ENCODE data around the gene GOLGA8R.
"Not testable (repeated sequence)": the region's sequence is repeated elsewhere in the genome, so short reads cannot be mapped to it uniquely, and the experiment has no call there.

GOLGA8R gene, protein sequence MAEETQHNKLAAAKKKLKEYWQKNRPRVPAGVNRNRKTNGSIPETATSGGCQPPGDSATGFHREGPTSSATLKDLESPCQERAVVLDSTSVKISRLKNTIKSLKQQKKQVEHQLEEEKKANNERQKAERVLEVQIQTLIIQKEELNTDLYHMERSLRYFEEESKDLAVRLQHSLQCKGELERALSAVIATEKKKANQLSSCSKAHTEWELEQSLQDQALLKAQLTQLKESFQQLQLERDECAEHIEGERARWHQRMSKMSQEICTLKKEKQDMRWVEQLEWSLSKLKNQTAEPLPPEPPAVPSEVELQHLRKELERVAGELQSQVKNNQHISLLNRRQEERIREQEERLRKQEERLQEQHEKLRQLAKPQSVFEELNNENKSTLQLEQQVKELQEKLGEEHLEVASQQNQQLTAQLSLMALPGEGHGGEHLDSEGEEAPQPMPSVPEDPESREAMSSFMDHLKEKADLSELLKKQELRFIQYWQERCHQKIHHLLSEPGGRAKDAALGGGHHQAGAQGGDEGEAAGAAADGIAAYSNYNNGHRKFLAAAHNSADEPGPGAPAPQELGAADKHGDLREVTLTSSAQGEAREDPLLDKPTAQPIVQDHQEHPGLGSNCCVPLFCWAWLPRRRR

DNA sequence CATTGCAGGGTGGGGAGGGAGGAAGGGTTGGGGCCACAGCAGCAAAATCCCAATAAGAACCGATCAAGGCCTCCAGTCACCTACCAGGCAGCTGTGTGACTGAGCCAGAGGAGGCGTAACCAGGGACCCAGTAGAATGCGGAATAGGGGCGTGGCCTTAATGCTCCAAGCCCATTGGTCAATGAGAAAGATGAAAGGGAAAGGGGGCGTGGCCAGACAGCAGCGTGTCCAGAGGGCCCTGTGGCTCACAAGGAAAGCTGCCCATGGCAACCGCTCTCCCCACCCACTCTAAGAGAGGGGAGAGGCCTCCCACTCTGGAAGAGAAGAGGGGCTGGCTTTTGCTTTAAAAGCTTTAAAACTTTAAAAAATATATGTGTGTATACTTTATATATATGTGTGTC lies at the start of gene GOLGA8R:
Gene GOLGA8R, minus strand, starts transcription at position 101 of the 400 bp plus-strand sequence. Its CDS starts 98 bp downstream, at position 3.
- not testable (repeated sequence) for DNase-seq

DNA sequence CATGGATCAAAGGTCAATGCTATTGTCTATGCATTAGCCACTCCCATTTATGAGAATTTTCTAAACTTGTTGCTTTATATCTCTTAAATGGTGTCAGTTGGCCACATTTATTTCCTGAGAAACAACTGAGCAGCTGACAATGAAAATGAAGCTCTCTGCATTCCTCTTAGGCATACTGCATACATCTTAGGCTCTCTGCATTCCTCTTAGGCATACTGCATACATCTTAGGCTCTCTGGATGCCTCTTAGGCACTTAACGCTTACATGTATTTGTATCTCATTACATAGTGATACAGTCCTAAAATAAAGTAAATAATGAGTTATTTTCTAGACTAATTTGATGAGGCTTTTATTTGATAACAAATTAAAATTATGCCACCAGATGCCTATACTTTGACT lies 49.8 kb upstream of the GOLGA8R start:
- DNase-seq = not testable (repeated sequence)

DNA sequence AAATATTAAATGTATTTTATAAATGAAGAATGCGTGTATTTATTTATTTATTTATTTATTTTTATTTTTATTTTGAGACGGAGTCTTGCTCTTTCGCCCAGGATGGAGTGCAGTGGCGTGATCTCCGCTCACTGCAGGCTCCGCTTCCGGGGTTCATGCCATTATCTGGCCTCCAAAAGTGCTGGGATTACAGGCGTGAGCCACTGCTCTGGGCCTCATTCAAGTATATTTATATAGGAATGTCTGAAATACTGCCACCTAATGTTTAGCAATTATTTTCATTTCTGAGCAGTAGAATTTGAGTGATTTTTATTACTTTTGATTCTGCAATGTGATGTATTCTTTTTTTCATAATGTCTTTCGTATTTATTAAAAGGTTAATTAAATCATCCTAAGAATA lies 48.1 kb upstream of the GOLGA8R start:
- not testable (repeated sequence) for DNase-seq

DNA sequence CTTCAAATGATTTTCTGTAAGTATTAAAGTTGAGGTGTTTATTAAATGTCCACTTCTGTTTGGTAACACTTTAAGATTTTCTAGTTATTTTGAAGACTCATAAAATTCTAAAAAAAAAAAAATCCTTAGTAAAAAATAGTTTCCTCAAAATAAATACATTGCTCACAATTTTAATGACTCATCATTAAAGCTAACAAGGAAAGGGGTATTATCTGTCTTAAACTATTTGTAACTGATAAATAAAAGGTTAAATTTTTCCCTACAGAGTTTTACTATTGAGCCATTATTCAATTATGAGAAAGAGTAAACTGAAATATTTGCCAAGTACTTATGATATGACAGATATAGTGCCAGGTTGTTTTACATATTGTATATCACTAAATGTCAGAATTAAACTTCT lies 38.6 kb upstream of the GOLGA8R start:
- not testable (repeated sequence) for DNase-seq

DNA sequence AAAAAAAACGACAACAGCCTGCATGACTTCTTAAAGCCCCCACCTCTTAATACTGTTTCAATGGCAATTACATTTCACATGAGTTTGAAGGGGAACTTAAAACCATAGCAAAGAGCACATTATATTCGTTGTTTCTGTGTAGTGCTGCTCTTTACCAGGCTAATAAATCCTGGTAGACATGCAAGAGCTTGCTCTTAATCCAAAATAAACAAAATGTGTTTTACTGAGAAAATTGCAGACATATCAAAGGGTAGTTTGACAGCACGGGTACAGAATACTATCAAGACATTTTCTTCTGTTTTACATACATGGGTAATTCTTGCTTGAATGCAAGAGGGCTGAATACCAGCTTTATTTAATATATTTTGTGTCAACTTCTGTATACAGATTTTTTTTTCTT lies 24.3 kb upstream of the GOLGA8R start:
- not testable (repeated sequence) for DNase-seq

DNA sequence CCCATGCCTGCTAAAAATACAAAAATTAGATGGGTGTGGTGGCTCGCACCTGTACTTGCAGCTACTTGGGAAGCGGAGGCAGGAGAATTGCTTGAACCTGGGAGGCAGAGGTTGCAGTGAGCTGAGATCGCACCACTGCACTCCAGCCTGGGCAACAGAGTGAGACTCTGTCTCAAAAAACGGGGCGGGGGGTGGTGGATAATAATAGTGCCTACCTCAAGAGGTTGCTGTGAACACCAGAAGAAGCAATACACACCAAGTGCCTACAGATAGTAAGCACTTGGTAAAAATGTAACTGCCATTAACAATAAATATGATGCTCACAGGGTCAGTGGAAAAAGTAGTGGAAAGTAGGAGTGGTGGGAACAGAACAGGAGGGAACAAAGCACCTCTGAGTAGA lies 21.8 kb upstream of the GOLGA8R start:
- DNase-seq = not testable (repeated sequence)

DNA sequence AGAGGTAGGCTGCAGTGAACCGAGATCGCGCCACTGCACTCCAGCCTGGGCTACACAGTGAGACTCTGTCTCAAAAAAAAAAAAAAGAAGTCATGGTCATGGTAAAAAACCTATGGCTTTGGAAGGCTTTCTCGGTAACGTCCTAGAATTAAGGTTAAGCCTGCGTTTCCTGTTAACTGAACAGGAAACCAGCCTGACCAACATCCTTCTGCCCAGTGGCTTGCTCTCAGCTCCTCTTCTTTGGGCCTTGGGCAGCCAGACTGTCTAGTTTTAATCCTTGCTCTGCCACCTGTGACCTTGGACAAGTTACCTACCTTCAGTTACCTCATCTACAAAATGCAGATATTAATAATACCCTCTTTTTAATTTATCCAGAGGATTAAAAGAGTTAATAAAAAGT lies 6.7 kb upstream of the GOLGA8R start:
- not testable (repeated sequence) for DNase-seq

DNA sequence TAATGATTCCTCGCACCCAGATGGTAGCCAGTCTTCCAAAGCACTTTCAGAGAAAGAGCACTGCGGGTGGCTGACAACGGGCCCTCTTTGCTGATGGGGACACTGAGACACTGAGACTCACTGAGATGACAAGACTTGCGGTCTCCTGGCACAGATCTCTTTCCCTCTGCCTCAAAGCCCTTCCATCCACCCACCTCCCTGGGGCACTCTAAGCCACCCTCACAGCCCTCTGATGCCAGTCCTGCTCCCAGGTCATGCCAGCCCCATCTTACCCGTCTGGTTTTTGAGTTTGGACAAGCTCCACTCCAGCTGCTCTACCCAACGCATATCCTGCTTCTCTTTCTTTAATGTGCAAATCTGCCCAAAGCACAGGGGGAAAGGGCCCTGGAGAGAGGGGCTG lies 6.4 kb downstream of the GOLGA8R start:
- peak; percentile 0 for DNase-seq

DNA sequence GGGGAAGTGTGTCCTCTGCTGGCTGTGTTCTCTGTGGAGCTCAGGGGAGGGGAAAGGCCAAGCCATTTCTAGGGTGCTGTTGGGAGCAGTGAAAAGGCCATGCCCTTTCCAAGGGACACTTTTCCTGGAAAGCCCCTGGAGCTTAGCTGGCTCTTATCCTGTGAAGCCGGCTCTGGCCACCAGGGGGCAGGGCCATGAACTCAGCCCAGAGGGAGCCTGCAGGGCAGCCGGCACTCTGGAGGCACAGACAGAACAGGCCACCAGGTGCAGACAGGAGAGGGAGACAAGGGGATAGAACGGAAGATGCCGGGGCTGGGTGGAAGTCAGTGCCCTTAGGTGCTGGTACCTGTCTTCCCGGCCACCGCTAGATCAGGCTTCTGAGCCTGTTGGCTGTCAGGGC lies 15.1 kb downstream of the GOLGA8R start:
- DNase-seq = peak; percentile 59

DNA sequence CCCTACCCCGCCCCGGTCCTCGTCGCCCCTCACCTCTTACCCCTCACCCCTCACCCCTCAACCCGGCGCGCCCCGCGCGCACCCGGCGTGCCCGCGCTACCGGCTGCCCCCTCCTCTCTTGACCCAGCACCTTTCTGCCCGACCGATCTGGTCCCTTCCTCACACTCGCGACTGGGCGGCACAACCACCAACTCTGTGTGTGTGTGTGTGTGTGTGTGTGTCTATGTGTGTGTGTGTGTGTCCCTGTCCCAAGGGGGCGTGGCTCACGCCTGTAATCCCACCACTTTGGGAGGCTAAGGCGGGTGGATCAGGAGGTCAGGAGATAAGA lies 20.4 kb downstream of the GOLGA8R start:
- DNase-seq = not testable (repeated sequence)

DNA sequence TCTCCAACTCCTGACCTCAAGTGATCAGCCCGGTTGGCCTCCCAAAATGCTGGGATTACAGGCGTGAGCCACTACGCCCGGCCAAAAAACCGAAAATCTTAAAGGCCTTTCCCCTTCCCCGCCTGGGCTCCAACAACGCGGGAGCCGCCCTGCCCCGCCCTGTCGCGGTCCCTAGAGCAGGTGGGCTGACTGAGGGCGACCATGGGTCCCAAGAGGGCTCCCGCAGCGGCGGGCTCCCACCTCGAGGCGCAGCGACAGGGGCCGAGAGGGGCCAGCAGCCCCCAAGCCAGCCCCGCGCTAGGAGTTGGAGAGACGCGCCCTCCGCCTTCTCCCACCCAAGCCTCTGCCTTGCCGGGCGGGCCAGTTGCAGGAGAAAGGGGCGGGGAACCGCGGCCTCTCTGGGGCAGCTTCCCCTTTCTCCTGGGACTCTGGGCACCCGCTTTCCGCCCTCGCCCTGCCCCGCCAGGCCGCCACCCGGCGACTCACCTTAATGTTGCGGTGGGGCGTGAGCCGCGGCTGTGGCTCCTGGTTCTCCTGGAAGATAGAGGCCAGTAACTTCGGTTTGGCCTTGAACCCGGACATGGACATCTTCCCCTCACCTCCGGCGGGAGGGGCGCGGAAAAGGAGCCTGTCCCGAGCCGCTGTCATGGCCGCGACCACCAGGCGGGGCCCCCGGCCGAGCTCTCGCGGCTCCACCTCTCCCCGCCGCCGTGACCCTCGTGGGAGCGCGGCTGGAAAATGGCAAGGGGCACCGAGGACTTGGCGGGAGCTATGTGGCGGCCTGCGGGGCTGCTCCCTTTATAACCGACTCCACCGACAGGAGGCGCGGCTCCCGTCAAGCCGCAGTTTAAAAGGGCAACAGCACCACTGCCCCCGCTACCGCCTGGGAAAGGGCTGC lies 21.0 kb downstream of the GOLGA8R start, which contains the start of gene CHRFAM7A:
Gene CHRFAM7A, minus strand, starts transcription at position 775 of the 898 bp plus-strand sequence. CDS start 10,189 bp downstream, outside the sequence.
- not testable (repeated sequence) for DNase-seq

DNA sequence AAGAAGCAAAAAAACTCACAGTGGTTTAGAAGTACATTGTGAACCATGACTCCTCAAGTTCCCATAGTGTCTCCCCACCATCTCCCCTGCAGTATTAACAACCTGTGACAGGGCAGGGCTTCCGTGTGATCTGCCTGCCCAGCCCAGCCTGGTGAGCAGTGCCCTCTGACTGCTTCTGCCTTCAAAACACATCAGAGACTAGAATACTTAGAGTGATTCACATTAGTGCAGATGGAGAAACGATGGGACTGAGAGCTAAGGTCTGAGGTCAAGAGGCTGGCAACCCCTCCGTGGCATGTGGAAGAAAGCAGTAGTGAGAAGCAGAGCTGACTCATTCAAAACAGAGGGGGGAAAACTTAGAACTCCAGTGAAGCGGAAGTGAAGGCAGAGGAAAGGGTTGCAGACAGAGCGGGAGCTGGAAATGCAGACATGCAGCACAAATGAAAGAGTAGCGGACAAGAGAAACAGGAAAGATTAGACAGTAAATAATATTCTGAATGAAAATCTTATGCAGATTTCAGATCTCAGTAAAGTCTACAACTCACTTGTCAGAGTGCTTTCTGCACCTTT lies 27.7 kb downstream of the GOLGA8R start:
- not testable (repeated sequence) for DNase-seq

DNA sequence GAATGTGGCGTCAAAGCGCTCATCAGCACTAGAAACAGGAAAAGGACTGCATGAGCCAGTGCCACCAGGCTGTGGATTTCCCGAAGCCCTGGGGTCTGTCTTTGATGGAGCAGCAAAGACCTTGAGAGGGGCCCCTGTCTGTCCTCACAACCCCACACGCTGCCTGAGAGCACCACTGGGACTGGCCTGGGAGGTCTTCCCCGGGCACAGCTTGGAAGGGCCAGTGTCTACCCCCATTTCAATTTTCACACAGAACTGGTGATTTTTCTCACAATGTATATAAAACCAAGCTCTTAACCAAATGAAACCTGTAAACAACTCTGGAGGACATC lies 37.0 kb downstream of the GOLGA8R start:
- DNase-seq = not testable (repeated sequence)

DNA sequence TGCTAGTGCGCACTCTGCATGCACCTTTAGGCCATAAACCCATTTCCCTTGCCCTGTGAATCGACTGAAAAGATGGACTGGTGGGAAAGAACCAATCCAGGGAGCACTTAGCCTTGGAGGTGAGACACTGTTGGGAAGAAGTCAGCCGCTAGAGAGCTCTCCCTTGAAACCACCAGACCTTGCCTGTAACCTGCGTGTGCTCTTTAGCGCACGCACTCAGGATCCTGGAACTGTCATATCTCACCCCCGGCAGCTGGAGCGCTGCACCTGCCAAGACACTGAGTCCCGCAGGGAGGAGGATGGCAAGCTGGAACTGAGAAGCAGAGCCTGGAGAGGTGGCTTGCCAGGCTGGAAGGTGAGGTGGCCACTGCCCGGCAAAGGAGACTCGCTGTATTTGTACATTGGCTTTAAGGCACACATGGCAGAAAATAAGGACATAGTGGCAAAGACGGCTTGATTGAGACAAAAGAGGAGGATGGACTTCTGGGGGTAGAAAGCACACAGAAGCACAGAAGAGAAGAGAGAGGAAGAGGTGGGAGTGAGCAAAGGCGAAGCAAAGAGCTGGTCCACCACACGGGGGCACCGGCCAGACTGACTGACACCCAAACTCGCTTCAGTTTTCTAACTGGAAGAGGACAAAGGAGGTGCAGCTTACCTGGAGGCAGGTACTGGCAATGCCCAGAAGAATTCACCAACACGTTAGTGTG lies 37.5 kb downstream of the GOLGA8R start:
- not testable (repeated sequence) for DNase-seq

DNA sequence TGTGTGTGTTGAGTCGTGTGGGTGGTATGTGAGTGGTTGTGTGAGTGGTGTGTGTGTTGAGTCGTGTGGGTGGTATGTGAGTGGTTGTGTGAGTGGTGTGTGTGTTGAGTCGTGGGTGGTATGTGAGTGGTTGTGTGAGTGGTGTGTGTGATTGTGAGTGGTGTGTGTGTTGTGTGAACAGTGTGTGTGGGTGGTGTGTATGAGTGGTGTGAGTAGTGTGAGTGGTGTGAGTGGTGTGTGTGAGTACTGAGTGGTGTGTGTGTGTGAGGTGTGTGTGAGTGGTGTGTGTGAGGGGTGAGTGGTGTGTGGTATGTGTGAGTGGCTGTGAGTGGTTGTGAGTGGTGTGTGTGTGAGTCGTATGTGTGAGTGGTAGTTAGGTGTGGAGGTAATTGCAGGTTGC lies 38.2 kb downstream of the GOLGA8R start:
- not testable (repeated sequence) for DNase-seq

DNA sequence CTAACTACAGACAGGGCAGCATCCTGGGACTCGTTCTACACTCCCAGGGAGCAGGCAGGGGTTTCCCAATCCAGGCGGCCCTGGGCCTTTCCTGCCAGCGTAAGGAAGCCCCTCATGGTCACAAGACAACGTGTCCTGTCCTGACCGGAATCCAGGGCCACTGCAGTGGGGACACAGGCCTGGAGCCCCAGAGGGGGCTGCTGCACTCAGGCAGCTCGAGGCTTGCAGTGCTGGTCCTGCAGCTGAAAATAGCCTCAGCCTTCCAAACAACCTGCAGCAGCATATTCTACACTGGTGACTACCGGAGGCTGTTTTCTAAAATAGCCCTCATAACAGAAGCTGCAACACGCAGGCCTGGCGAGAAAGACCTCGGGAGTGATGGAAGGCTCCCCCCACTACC lies 39.2 kb downstream of the GOLGA8R start:
- not testable (repeated sequence) for DNase-seq

DNA sequence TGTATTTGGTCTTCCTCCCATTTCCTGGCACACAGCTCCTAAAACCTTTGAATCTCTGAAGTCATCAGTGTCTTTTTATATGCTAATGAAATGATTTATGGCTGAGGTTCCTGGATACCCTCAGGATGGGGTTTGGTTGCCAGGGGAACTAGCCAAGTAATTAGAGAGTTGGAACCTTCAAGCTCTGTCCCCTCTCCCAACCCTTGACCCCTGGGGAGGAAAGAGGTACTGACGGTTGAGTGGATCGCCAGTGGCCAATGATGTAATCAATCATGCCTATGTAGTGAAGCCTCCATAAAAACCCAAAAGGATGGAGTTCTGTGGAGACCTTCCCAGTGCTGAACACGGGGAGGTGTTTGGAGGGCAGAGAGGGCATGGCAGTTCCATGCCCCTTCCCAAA lies 45.8 kb downstream of the GOLGA8R start:
- not testable (repeated sequence) for DNase-seq

DNA sequence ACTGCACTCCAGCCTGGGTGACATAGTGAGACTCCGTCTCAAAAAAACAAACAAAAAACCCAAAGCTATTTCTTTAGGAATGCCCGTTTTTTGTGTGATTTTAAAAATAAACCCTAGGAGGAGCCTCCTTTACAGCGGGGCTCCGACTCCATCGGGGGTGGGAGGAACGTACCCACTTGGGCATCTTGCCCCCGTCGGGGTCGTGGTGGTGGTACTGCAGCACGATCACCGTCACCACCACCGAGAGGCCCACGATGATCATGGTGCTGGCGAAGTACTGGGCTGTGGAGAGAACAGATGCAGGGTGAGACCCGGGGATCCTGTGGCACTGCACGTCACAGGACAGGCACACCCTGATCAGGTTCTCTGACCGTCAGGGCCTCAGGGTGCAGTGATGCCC lies 46.8 kb downstream of the GOLGA8R start:
- not testable (repeated sequence) for DNase-seq

DNA sequence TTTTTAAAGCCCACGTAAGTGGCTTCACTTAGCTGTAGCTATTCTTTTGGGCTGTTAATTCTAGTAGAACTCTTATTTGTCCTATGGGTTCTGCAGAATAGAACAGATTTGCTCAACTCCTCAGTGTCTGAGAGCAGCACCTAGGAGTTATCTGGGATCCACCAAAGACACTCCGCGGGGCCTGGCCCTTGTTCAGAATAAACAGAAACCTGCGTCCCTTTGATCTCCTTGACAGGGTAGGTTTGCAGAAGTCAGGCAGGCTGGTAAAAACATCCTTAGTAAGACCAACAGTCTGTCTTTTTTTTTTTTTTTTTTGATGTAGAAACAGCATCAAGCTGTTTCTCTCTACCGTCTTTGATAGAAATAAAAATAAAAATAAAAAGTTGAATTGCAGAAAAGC lies 52.7 kb downstream of the GOLGA8R start:
- DNase-seq = not testable (repeated sequence)

DNA sequence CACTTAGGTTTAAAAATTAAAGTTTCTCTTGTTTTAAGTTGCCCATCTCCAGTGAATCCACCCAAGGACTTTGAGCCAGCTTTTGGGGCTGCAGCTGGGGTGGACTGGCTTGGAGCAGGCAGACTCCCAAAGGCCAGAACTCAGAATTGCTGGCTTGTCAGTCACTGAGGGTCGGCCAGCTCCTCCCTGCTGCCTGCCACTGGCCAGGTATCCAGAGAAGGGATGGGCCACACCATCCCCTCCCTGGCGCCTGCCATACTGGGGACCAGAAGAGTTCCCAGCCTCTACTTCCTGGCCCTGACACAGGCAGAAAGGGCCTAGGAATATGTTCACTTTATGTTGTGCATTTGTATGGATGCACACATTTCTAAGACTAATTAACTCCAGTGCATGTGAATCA lies 53.1 kb downstream of the GOLGA8R start:
- not testable (repeated sequence) for DNase-seq

DNA sequence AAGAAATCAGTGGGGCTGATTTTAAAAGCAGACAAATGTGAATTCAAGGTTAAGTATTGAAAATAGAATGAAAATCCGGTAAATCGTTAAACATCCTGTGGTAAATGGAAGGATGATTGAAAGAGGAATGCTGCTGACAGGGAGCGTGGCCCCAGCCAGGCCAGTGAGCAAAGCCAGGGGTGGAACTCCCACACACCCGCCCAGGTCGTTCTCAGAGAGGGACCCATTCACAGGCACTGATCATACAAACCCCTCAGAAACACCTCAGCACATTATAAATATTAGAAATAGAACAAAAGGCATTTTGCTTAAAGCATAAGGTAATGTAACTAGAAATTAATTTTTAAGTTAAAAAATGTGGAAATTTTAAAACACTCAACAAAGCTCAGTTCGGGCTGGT lies 59.0 kb downstream of the GOLGA8R start:
- DNase-seq = not testable (repeated sequence)
